Erythroblast (primary cell): ENCODE results near the gene CDC42SE2.
"Not testable (repeated sequence)": the region's sequence is repeated elsewhere in the genome, so short reads cannot be mapped to it uniquely, and the experiment has no call there.

Source experiments
- DNase-seq, 2 experiments: peaks; one replicate each; lab custom pipeline; 2025; lab: John Stamatoyannopoulos, UW
- GATA1 ChIP-seq: IDR thresholded peaks from 2 replicates; pipeline ENCODE4 v1.6.1; 2011; ENCODE audit warnings: low read depth, mild to moderate bottlenecking, control low read depth, low read length, moderate library complexity
- POLR2A ChIP-seq: IDR thresholded peaks from 2 replicates; pipeline ENCODE4 v1.6.1; 2011; ENCODE audit warnings: mild to moderate bottlenecking, low read length

The CDC42SE2 gene

DNA sequence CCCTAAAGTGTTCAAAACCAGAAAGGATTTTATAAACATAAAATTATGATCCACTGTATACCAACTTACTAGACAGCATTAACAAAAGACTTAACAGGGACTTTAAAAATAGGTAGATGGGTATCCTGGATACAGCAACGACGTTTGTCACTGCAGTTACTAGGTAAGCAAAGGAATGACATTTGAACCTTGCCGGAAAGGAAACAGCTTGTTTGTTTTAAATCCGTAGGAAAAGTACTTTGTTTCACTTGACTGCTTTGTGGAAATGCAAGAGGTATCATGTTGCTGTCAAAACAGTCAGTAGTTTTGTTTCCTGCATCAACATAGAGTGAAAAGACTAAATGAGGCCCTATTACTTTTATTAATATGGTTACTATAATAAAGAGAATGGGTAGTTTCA is 122.9 kb downstream of the CDC42SE2 start:
- no peak for DNase-seq
- TF ChIP-seq POLR2A (no peak), GATA1 (no peak)

- TF ChIP-seq POLR2A (no peak), GATA1 (no peak)
- no peak for DNase-seq
Measured at GRCh38 chr5:131387255-131387654, 123.4 kb downstream of the CDC42SE2 start.

DNA sequence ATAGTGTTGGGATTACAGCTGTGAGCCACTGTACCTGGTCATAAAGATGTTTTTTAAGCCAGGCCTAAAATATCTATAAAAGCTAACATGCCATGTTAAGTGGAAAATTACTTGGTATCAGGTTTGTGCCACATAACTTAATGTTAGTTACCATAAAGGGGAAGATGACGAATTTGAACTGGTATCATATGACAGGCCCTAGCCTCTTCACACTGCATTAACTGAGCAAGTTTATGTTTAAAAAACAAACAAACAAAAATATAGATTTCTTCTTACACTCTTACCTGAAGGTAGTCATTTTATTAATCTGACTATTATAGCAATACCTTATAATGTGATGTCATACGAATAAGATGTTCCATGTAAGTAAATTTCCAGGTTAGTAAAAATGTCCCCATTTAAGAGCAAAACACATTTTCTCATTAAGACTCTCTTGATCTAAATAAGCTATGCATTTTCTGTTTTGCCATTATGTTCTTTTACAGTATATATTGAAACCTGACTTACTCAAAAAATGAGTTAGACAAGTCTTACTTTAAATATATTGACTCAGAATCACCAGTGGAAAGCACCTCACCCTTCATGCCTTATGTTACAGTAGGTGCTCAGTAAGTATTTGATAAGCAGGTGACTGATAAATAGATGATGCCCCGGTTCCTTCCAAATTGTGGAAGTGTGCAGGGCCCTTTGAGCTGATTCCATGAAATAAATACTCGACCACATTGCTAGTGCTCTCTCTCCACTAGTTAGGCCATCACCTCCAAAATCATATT is 125.4 kb downstream of the CDC42SE2 start:
- no peak for TF ChIP-seq GATA1
- no peak for TF ChIP-seq POLR2A
- peak; percentile 24 to 39 for DNase-seq

DNA sequence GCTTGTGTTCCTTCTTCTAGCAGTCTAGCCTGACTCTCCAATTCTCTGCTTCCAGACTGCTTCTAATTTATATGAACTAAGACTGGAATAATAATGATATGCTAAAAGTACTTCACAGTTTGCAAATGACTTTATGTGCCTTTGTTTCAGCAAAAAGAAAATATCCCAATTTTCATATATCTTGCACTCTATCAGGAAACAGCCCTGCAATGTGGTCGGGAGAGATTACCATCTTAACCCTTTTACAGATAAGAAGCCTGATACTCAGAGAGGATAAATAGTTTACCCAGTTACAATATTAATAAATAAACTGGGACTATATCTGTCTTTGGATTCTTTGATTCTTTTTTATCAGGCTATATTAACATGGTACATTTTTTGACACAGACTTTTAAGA is 126.0 kb downstream of the CDC42SE2 start:
- TF ChIP-seq POLR2A (no peak), GATA1 (no peak)
- DNase-seq: peak in 1 of 2 experiments; percentile 39

DNA sequence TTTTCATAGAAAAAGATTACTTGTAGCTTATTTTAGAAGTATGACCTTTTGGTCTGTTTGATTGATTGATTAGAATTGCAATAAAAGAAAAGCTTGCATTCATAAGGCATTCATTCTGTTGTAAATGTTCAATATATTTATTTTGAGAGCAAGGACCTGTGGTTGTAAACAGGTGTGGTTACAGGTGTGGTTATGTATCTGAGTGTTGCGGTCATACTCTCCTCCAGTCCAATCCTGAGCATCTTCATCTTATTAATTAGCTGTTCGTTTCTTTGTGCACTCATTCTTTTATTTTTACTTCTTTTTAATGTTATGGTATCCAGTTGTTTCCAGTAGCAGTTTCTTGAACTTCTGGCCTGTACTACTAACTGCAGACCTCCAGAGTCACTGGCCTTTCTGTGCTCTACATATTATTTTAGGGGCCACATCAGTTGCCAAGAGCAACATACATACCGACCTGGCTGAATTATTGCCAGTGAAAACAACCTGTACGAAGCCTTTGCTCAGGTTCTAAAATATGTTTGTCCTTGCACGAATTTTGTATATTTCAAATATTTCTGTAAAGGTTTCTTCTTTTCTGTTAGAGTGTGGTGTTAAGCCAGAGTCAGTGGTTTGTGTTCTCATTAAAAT is 128.7 kb downstream of the CDC42SE2 start:
- no peak for TF ChIP-seq POLR2A
- DNase-seq: no peak

- DNase-seq: no peak
- TF ChIP-seq POLR2A: no peak
- no peak for TF ChIP-seq GATA1
Measured at GRCh38 chr5:131393498-131393968, 129.7 kb downstream of the CDC42SE2 start.

DNA sequence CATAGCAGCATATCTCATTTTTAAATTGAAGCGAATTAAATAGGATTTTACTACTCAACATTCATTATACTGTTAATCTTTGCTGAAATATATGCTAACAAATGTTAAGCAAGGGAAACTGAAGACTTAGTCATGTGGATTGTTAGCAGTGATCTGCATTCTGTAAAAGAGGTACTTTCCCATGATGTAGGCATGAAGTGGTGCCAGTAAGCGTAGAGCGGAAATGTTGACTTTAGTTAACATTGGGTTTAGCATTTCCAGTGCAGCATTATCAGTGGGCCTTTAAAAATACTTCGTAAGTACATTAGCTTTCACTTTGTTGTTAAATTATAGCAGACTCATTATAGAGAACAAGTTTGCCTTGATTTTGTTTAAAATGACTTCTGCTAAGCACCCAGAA is 130.3 kb downstream of the CDC42SE2 start:
- no peak for TF ChIP-seq POLR2A
- TF ChIP-seq GATA1: no peak
- no peak for DNase-seq

DNA sequence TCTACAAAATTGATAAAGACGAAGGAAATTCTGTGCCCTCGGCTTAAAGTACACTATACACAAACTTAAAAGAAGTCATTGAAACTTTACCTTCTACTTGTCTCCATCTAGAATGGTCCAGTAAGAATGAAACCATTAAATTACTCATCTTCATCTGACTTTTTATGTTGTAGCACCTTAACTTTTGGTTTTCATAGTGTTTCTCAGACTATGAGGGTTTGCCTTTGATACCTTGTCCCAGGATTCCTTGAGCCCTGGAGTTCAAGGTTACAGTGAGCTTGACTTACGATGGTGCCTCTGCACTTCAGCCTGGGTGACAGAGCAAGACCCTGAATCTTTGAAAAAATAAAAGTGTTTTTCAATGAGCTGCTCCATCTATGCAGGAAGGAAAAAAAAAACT is 132.2 kb downstream of the CDC42SE2 start:
- TF ChIP-seq GATA1: no peak
- no peak for TF ChIP-seq POLR2A
- DNase-seq: no peak

DNA sequence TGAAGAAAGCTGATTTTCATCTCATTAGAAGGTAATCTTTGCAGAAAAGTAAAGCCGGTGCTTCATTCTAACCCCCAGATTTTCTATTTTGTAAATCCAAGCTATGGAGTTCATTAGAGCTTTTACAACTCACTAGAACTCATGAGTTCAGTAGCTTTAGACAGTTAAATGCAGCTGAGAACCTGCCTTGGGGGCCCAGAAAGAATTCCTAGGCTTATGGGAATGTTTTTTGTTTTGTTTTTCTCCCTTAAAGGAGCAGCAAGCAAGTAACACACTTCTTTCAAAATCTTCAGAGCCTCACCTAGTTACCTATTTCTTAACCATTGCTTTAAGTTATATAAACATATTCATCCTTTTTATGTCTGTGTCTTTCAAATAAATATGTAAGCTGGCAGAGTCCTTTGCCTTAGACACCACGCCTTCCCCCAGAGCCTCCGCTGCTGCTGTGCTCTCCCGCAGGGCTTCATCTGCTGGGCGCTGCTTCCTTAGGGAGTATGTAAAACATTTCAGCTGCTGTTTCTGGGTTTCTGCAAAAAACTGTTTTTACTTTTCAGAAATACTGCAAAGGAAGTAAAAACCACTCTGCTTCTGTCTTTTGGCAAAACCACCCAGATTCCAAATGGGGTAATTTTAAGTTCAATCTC is 132.9 kb downstream of the CDC42SE2 start:
- DNase-seq: no peak

DNA sequence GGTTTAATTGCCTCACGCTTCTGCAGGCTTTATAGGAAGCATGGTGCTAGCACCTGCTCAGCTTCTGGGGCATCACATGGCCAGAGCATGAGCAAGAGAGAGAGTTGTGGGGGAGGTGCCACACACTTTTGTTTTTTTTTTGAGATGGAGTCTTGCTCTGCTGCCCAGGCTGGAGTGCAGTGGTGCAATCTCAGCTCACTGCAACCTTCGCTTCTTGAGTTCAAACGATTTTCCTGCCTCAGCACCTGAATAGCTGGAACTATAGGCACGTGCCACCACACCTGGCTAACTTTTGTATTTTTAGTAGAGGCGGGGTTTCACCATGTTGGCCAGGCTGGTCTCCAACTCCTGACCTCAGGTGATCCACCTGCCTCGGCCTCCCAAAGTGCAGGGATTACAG is 135.2 kb downstream of the CDC42SE2 start:
- DNase-seq: not testable (repeated sequence)

More for the DNA sequence above, 132.9 kb downstream of the CDC42SE2 start:
- TF ChIP-seq POLR2A (no peak), GATA1 (no peak)

- no peak for DNase-seq
- TF ChIP-seq POLR2A (no peak), GATA1 (no peak)
Measured at GRCh38 chr5:131400585-131400984, 136.7 kb downstream of the CDC42SE2 start.

DNA sequence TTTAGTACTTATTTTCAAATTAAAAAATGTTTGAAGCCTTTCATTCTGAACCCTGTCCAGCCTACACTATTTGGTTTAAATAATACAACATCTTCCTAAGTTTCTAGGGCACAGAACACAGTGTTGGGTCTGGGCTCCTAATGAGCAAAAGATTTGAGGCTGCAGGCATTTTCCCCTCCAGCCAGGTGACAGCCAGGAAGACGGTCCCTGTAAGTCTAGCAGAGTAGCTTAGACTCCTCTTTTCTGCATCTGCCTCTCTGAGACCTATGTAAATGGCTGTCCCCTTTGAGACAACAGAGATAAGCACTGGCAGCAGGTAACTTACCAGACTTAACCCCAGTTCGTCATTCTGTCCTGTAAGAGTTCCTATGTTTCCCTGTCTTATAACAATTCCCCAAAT is 141.8 kb downstream of the CDC42SE2 start:
- no peak for TF ChIP-seq POLR2A
- no peak for TF ChIP-seq GATA1
- no peak for DNase-seq

DNA sequence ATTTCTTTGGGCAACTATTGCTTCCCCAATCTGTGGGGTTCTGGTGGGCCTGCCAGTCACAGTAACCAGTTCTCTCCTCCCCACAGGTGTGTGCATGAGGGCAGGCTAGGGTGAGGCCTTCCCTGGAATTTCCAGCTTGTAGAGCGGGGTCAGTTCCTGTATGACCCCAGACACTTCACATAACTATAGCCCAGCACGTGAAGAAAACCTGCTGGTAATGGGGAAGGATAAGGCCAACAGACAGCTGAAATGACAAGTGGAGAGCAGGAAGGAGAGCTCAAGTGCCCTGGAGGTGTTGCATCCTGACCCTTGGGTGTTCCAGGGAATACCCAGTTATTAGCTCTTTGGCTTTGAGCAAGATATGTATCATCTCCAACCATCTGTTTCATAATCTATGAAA is 142.2 kb downstream of the CDC42SE2 start:
- no peak for TF ChIP-seq GATA1
- DNase-seq: no peak

DNA sequence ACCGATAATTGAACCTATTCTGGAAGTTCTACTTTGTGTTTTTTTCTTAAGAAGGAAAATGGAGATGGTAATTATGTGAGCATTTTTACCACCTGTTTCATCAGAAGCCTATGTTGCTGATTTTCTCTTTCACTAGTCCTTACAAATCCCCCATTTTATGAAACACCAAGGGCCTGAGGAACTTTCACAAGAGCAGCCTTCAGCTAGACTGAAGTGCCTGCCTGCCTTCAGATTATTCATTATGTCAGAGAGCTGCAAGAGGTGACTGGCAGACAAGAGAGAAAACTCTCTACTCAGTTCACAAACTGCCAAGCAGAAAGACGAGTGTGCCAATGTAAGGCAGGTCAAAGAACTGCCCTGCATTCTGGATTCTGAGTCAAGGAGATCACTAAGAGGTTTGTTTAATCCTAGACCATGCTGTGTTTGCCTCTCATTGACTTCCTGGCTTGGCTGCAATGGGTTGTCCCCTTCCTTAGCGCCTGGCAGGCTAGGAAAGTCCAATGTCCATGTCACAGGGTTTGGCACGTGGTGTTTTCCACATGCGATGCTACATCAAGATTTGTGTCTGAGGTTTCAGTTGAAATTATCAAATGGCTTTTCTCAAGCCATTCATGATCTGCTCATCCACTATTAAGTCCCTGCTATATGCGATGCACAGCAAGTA is 143.3 kb downstream of the CDC42SE2 start:
- no peak for DNase-seq
- TF ChIP-seq POLR2A: no peak
- no peak for TF ChIP-seq GATA1
